Measurements from ENCODE around the gene GFOD1. TPM values are rescaled to one million over a fixed set of nuclear protein-coding genes. Genes with fewer than 3 reads are reported as not detected.

Gene GFOD1
- total RNA-seq, 4 donors from 2014 or later, result 21.8 to 49.4 (median 31.1) TPM

GRCh38 chr6:13355999-13356785 is 131.2 kb downstream of the GFOD1 start:
- Histone ChIP-seq H3K36me3 (no peaks in the 10 kb centered on the region), H3K4me3 (no peak overlapping the region), H3K27ac (peak overlapping the region in 1 of 4 donors; percentile 36), H3K9me3 (no peaks in the 10 kb centered on the region), H3K27me3 (no peaks in the 10 kb centered on the region), H3K4me1 (peaks cover 0 to 34% (median 18%) of the 10 kb centered on the region in 4 donors)
- DNase-seq (ENCODE audit: low spot score in 2 of 2), result no peak
- no peak for TF ChIP-seq CTCF (IDR thresholded peaks at IDR 0.05)
- no peak for TF ChIP-seq EP300 (IDR thresholded peaks at IDR 0.05)
- no peak for TF ChIP-seq POLR2A (IDR thresholded peaks at IDR 0.05)
- 89 to 92% methylated on average over 6 of the region's 6 CpGs for WGBS, 2 donors

- Histone ChIP-seq H3K36me3 (no peaks in the 10 kb centered on the region), H3K4me3 (no peak overlapping the region), H3K4me1 (peaks cover 0 to 25% (median 16%) of the 10 kb centered on the region in 4 donors), H3K9me3 (no peaks in the 10 kb centered on the region), H3K27ac (peak overlapping the region in 3 of 4 donors; percentile 0 to 44 (median 36)), H3K27me3 (no peaks in the 10 kb centered on the region)
- WGBS, 2 donors, result 80% methylated on average over 7 of the region's 7 CpGs
- DNase-seq (ENCODE audit: low spot score in 2 of 2), result no peak
- TF ChIP-seq POLR2A (IDR thresholded peaks at IDR 0.05) (no peak), CTCF (IDR thresholded peaks at IDR 0.05) (no peak), EP300 (IDR thresholded peaks at IDR 0.05) (no peak)
Observed at GRCh38 chr6:13355043-13355945, 132.1 kb downstream of the GFOD1 start.

GRCh38 chr6:13354331-13355042 is 132.9 kb downstream of the GFOD1 start:
- H3K36me3 ChIP-seq, result no peaks in the 10 kb centered on the region
- no peaks in the 10 kb centered on the region for H3K9me3 ChIP-seq
- WGBS, 2 donors, result 79 to 82% methylated on average over 13 of the region's 13 CpGs
- H3K27me3 ChIP-seq, result no peaks in the 10 kb centered on the region
- H3K4me1 ChIP-seq, result peaks cover 0 to 21% (median 14%) of the 10 kb centered on the region in 4 donors
- no peak overlapping the region for H3K4me3 ChIP-seq
- DNase-seq (ENCODE audit: low spot score in 2 of 2), result no peak
- TF ChIP-seq POLR2A (IDR thresholded peaks at IDR 0.05) (no peak), EP300 (IDR thresholded peaks at IDR 0.05) (no peak), CTCF (IDR thresholded peaks at IDR 0.05) (no peak)
- peak overlapping the region in 2 of 4 donors; percentile 0 to 44 for H3K27ac ChIP-seq

- no peak overlapping the region for H3K4me3 ChIP-seq
- H3K9me3 ChIP-seq, result no peaks in the 10 kb centered on the region
- 94 to 96% methylated on average over 9 of the region's 9 CpGs for WGBS, 2 donors
- no peak for TF ChIP-seq POLR2A (IDR thresholded peaks at IDR 0.05)
- TF ChIP-seq CTCF (IDR thresholded peaks at IDR 0.05), result no peak
- no peak for DNase-seq (ENCODE audit: low spot score in 2 of 2)
- no peaks in the 10 kb centered on the region for H3K27me3 ChIP-seq
- no peak overlapping the region for H3K27ac ChIP-seq
- H3K4me1 ChIP-seq, result peaks cover 0 to 18% (median 4%) of the 10 kb centered on the region in 4 donors
- H3K36me3 ChIP-seq, result no peaks in the 10 kb centered on the region
Observed at GRCh38 chr6:13352165-13352564, 135.2 kb downstream of the GFOD1 start.
